Activated CD4-positive, alpha-beta T cell treated with anti-CD3 and anti-CD28 coated beads, Interleukin-2, amount 10 ng/mL, durations not matched to agents 24 days and 14 days (primary cell): Measurements from ENCODE around the gene BCAN. TPM values are rescaled to one million over a fixed set of nuclear protein-coding genes. Genes with fewer than 3 reads are reported as not detected.

Source experiments
- DNase-seq: peaks from one replicate; pipeline ENCODE4 v3.0.0; 2022
- H3K27ac Mint-ChIP-seq: one replicate; pipeline ENCODE4 v1.8.0; 2022; ENCODE audit warnings: mild to moderate bottlenecking, mixed read lengths
- H3K27me3 Mint-ChIP-seq: one replicate; pipeline ENCODE4 v1.8.0; 2022; ENCODE audit warnings: mixed read lengths
- H3K36me3 Mint-ChIP-seq: one replicate; pipeline ENCODE4 v1.8.0; 2022; ENCODE audit warnings: low read depth, mild to moderate bottlenecking, mixed read lengths
- H3K4me1 Mint-ChIP-seq: one replicate; pipeline ENCODE4 v1.8.0; 2021; ENCODE audit warnings: mixed read lengths
- H3K4me3 Mint-ChIP-seq: one replicate; pipeline ENCODE4 v1.8.0; 2022; ENCODE audit warnings: mild to moderate bottlenecking, moderate library complexity, mixed read lengths
- H3K9me3 Mint-ChIP-seq: one replicate; pipeline ENCODE4 v1.8.0; 2021; ENCODE audit warnings: mixed read lengths
- intact Hi-C: fragments of 100-400 bp; cut with micrococcal nuclease; formaldehyde crosslinking; loops from one replicate; pipeline ENCODE4 v1.15.1; 2023
- total RNA-seq: library from RNA; stranded (reverse); gene quantifications from 2 replicates; pipeline ENCODE4 v1.2.3, GENCODE V29; 2022

BCAN gene
- total RNA-seq, 1 donor from 2014 or later, result not detected

DNA sequence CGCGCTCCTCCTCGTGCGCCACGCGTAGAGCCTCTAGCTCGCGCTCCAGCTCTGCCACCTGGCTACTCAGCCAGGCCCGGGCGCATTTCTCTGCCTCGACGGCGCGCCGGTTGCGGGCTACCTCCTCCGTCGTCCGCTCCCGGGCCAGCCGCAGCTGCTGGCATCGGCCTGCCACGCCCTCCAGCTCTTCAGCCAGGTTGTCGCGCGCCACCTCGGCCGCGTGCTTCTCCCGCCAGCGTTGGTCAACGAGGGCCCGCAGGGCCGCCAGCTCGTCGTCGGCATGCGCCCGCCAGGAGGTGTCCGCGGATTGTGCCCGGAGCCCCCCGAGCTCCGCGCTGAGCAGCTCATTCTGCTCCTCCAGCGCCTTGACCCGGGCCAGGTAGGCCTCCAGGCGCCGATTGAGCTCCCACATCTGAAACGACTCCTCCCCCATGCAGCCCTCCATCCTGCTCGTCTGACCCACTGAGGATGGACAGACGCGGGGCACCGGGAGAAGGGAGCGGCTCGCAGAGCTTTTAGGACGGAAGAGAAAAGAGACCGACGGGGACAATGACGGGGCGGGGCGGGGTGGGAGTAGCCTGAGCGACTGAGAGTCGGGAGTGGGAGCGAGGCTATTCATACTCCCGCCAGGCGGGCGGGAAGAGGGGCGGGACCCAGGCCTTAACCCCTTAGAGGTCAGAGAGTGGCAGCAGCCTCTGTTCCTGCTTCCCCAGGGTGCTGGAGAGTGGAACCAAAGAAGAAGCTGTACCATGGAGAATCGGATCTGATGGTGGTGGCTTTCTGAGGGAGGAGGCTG, 35.1 kb downstream of the BCAN start, which contains the start of gene NES:
Gene NES, minus strand, starts transcription at position 588 of the 796 bp plus-strand sequence. Its CDS starts 143 bp downstream, at position 445.
- DNase-seq, result no peak
- Mint-ChIP-seq H3K27ac (peak within 1 kb of the TSS; percentile 6), H3K27me3 (peaks cover 84% of the 10 kb centered on the region), H3K4me1 (peaks cover 13% of the 10 kb centered on the region), H3K4me3 (peak within 1 kb of the TSS; percentile 34), H3K9me3 (no peaks in the 10 kb centered on the region), H3K36me3 (no peaks in the 10 kb centered on the region)
- intact Hi-C loops, result loop anchor here (2.0 to 5.0 kb wide), 2 partner anchors 16 to 245 kb away; no protein-coding TSS in a partner anchor

DNA sequence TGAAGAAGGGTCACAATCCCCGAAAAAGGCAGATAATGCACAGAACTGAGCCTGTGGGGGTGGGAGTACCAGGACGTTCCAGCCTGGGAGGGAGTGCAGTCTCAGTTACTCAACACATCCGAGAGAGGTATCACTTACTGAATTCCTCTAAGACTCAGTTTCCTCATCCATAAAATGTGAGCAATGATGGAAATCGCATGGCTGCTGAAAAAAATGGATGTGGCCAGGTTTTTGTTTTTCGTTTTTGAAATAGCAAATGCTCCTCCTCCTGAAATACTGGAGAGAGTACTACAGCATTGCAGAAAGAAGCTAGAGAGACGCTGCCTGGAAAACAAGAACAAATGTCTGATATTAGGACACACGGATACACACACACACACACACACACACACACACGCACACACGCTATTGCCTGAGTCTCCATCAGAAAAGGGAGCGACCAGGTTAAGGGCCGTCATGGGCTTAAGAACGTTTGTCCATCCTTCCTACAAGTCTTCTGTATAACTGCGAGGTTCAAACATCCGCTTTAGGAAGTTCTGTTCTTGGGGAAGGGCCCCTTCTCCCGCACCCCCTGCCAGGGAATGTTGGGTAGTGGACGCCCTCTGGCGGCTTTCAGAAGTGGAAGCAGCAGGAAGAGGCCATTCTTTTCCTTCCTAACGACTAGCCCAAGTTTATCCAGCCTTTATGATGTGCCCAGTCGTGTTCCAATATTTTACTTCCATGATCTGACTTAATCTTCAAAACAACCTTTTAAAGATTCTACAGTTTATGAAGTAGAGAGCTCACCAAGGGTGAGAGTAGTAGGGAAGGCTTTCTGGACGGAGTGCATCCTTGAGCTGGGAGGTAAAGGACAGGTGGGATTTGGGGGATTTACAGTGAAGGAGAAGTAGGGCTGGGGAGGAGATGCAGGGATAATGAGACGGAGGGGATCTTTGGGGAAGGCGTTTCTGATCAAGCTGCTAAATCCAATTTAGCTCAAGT, 36.0 kb downstream of the BCAN start:
- peak overlapping the region; percentile 6 for H3K27ac Mint-ChIP-seq
- H3K27me3 Mint-ChIP-seq, result peaks cover 80% of the 10 kb centered on the region

DNA sequence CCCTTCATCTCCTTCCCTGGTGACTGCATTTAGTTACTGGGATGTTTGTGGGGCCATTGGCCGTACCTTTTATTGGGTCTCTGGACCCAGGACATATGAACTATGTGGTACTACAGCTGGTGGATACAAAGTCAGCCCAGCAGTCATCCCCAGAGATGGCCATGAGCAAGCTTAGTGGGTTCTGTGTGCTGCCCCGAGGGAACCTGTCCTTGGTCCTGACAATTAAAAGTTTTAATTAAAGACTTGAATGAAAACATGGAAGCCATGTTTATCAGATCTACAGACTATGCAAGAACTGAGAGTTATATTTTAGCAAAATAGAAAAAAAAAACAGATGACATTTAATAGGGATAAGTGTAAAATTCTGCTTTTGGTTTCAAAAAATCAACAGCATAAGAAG, 38.1 kb downstream of the BCAN start:
- DNase-seq, result no peak
- peaks cover 31% of the 10 kb centered on the region for H3K4me1 Mint-ChIP-seq
- peaks cover 68% of the 10 kb centered on the region for H3K27me3 Mint-ChIP-seq
- intact Hi-C loops, result no loop called here
- H3K9me3 Mint-ChIP-seq, result no peaks in the 10 kb centered on the region
- no peak overlapping the region for H3K27ac Mint-ChIP-seq
- no peak overlapping the region for H3K4me3 Mint-ChIP-seq
- H3K36me3 Mint-ChIP-seq, result no peaks in the 10 kb centered on the region

More for the DNA sequence above, 36.0 kb downstream of the BCAN start:
- Mint-ChIP-seq H3K9me3 (no peaks in the 10 kb centered on the region), H3K36me3 (no peaks in the 10 kb centered on the region), H3K4me3 (peak overlapping the region; percentile 31), H3K4me1 (peaks cover 13% of the 10 kb centered on the region)
- intact Hi-C loops, result loop anchor here (1.0 to 5.0 kb wide), 3 partner anchors 17 to 246 kb away; no protein-coding TSS in a partner anchor
- DNase-seq, result peak; percentile 76

DNA sequence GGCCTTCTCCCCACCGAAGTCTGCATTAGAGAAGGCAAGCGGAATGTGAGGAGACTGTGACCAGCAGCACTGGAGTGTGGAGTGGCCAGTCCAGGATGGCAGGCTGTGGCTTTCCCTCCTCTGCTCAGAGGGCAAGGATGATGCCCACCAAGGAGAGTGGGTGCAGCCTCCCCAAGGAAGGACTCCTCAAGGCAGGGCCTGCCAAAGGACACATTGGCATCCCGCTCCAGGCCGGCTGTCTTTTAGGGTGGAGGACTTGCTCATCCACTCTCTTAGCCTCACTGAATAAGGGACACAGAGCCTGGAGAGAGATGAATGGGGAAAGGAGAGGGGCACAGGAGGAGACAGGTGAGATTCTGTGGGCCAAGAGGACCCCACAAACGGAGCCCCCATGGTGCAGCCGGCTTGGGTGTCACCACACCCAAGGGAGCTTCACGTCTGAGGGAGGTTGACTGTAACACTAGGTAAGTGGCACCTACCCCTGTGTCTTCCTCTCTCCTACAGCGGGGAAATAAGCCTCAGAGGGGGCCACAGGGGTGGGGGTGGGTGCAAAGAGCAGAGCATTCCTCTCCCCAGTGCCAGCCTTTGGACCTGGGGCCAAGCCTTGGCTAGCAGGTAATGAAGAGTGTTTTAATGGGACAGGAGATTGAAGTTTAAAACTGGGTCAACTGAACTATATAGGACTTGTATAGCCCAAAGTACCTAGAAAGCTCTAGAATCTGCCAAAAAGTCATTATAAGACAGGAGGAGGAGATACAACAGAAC, 39.5 kb downstream of the BCAN start:
- Mint-ChIP-seq H3K4me1 (peaks cover 31% of the 10 kb centered on the region), H3K4me3 (no peak overlapping the region), H3K27me3 (peaks cover 59% of the 10 kb centered on the region), H3K9me3 (no peaks in the 10 kb centered on the region), H3K27ac (no peak overlapping the region), H3K36me3 (no peaks in the 10 kb centered on the region)
- intact Hi-C loops, result no loop called here
- DNase-seq, result no peak

DNA sequence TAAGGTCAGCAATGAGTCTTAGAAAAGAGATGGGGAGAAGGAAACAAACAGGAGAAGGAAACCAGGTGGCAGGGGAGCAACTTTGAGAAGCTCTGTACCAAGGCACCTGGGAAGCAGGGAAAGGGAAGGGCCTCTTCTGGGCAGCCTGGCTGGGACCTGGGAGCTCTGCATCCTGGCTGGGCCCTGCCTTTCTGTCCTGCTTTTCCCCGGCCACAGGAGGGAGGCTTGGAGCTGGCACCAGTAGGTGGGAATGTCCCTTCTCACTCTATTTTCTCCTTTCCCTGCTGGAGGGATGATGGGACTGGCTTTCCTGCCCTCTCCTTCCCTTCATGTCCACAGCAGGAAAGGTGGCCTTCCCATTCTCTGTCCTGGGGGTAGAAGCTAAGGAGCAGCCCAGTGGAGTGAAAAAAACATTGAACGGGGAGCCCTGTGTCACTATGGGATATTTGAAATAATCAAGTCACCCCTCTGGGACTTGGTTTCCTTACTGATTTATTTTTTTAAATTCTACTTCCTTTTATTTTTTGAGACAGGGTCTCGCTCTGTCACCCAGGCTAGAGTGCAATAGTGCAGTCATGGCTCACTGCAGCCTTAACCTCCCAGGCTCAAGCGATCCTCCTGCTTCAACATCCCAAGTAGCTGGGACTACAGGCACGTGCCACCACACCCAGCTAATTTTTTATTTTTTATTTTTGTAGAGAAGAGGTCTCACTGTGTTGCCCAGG, 40.4 kb downstream of the BCAN start:
- Mint-ChIP-seq H3K27ac (no peak overlapping the region), H3K36me3 (no peaks in the 10 kb centered on the region), H3K9me3 (no peaks in the 10 kb centered on the region), H3K27me3 (peaks cover 58% of the 10 kb centered on the region), H3K4me1 (peaks cover 29% of the 10 kb centered on the region), H3K4me3 (no peak overlapping the region)
- no peak for DNase-seq
- intact Hi-C loops, result no loop called here

DNA sequence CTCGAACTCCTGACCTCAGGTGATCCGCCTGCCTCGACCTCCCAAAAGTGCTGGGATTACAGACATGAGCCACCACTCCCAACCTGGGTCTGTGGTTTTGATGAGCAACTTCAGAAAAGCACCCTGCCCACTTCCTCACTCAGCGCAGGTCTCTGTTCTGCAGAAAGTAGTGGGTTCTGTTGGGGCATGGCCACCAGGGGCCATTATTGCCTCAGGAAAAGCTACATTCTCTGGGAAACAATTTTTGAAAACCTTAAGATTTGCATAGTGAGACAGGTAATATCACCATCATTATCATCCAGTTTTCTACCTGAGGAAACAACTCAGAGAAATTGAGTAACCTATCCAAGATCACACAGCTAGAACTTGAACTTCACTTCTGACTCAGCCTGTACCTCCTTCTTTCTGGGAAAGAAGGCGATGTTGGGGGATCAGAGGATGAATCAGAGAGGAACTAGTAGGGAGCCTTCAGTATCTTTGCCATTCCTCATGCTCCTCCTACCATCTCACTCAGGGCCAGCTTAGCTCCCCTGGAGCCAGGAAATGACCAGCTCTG, 42.4 kb downstream of the BCAN start:
- peak overlapping the region; percentile 50 for H3K27ac Mint-ChIP-seq
- H3K27me3 Mint-ChIP-seq, result peaks cover 51% of the 10 kb centered on the region
- H3K36me3 Mint-ChIP-seq, result no peaks in the 10 kb centered on the region
- DNase-seq, result peak; percentile 81
- intact Hi-C loops, result no loop called here
- peaks cover 19% of the 10 kb centered on the region for H3K4me1 Mint-ChIP-seq
- no peaks in the 10 kb centered on the region for H3K9me3 Mint-ChIP-seq
- peak overlapping the region; percentile 34 for H3K4me3 Mint-ChIP-seq

DNA sequence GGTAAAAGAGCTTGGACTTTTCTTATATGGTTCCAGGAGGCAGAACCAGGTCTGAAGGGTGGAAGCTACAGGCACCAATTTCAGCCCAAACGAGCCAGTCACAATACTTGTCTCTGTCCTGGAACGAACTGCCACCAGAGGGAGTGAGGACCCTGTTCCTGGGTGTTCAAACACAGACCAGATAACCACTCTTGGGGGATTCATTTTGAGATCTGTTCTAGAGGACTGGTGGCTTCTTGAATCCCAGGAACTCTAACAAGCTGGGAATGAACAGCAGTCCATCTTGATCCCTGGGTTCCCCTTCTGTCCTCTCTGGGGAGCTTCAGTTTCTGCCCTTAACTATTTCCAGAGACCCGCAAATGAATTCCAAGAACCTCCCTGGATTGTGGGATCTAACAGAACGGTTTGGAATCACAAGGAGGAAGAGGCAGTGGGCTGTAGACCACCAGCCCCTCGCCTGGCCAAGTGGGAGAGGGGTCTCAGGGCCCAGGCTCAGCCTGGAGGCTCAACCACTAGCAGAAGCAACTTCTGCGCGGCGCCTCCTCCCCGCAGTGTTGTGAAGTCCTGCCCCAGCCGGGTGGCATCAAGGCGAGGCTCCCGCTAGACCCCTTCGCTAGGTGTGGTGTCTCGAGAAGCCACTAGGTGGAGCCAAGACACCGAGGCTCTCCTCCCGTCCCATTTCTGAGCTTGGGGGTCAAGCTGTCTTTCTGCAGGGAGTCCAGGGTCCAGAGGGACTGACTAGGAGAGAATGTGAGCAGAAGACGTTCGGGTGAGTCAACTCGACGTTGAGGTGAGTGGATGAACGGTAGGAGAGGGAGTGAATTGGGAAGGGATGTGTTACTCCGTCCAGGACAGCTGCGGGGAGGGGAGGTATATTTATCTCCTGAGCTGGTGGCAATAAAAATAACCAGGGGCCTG, 47.4 kb downstream of the BCAN start:
- Mint-ChIP-seq H3K27ac (no peak overlapping the region), H3K36me3 (no peaks in the 10 kb centered on the region), H3K4me1 (peaks cover 28% of the 10 kb centered on the region), H3K27me3 (peaks cover 60% of the 10 kb centered on the region), H3K9me3 (no peaks in the 10 kb centered on the region), H3K4me3 (peak overlapping the region; percentile 68)
- intact Hi-C loops, result loop anchor here (1.0 to 2.0 kb wide), 3 partner anchors 17 to 240 kb away; no protein-coding TSS in a partner anchor
- peak; percentile 92 for DNase-seq

DNA sequence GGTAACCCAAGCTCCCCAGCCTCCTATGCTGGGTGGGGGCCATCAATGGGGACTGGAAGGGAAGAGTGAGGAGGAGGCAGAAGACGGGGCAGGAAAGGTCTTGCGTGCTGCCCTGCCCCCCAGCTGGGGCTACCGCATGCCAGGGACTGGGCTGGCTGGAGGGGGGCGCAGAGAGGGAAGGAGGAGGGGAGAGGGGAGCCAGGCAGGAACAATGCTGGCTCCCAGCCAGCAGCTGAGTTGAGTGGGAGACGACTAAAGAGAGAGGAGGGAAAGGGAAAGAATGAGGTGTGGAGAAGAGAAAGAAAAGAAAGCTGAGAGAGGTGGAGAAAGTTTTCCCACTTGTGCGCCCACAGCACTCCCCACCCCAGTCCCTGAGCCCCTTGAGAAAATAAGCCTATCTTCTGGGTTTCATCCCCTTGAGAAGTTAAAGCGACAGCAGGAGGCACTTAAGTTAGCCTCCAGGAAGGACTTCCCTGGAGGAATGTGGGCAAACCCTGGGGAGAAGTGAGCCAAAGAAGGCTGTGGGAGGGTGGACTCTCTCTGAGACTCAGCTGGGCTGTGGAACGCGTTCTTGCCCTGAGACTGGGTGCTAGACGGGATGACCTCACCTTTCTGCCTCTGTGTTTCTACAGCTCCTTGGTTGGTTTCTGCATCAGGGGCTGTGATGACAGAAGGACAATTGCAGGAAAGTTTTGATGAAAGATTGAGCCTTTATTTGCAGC, 48.2 kb downstream of the BCAN start:
- Mint-ChIP-seq H3K9me3 (no peaks in the 10 kb centered on the region), H3K4me1 (peaks cover 22% of the 10 kb centered on the region), H3K36me3 (no peaks in the 10 kb centered on the region), H3K27me3 (peaks cover 62% of the 10 kb centered on the region), H3K27ac (no peak overlapping the region), H3K4me3 (peak overlapping the region; percentile 68)
- intact Hi-C loops, result loop anchor here (1.0 to 2.0 kb wide), 3 partner anchors 16 to 239 kb away; no protein-coding TSS in a partner anchor
- DNase-seq, result no peak

DNA sequence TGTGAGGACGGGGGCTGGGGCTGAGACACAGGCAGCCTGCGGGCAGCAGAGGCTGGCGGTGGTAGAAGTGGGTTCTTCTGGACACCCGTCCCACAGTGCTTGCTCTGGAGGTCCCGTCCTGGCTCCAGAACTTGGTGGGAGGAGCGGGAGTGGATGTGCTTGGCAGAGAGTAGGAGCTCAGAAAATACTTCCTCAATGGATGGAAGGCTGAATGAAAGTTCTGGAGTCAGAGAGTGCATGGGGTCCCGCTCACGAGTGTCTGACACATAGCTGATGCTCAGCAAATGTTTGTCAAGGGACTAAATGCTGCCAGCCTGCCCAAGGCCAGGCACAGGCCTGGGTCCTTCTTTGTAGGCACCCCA, 48.7 kb downstream of the BCAN start:
- Mint-ChIP-seq H3K9me3 (no peaks in the 10 kb centered on the region), H3K4me3 (no peak overlapping the region), H3K27ac (no peak overlapping the region), H3K36me3 (no peaks in the 10 kb centered on the region), H3K27me3 (peaks cover 61% of the 10 kb centered on the region), H3K4me1 (peaks cover 22% of the 10 kb centered on the region)
- intact Hi-C loops, result no loop called here
- DNase-seq, result no peak

DNA sequence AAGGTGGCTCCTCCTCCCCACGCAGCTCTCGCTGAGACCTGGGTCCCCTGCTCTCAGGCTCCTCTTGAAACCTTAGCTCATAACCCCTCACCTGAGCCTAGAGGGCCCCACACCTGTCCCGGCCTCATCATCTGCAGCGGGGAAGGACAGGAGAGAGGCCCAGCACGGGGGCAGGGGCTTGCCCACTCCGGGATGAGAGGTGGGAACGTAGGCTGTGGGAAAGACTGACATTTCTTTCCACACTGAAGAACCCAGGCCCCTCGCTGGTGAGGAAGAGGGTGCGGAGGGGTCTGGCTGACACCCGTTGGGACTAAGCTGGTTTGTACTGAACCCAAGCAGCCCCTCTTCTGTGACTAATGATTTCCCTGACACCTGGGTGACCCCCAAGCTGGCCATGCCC, 49.3 kb downstream of the BCAN start:
- H3K27ac Mint-ChIP-seq, result no peak overlapping the region
- intact Hi-C loops, result no loop called here
- H3K36me3 Mint-ChIP-seq, result no peaks in the 10 kb centered on the region
- H3K4me3 Mint-ChIP-seq, result no peak overlapping the region
- no peaks in the 10 kb centered on the region for H3K9me3 Mint-ChIP-seq
- H3K27me3 Mint-ChIP-seq, result peaks cover 60% of the 10 kb centered on the region
- peaks cover 22% of the 10 kb centered on the region for H3K4me1 Mint-ChIP-seq
- no peak for DNase-seq

DNA sequence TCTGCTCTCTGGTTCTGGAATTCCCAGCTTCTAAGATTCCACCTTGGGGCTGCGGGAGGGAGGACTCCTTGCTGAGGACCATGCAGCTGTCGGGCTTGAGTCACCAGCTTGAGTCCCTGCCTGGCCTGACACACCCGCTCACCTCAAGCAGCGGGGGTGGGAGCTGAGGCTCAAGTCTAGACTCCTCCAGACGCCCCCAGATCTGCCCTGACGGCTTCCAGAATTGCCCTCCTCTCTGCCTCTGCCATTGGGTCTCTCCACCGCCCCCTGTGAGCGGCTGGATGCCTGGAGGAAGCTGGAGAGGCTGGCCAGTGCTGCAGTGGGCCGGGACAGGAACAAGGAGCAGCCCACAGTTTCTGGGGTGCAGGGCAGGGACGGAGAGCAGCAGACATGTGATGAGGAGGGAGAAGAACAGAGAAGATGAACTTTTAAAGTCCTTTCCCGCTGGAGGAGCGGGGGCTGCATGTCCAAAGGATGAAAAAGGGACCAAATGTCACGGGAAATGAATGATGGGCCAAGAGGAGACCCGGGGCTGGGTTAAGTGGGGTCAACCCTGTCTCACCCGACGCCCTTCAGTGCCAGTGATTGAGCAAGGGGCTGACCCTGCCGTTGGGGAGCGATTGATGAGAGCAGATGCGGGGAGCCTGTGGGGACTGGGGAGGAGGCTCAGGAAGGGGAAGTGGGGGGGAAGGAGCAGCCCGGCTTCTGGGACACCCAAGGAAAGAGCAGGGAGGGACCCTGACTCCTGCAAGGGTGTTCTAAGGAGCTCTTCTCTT, 49.9 kb downstream of the BCAN start:
- DNase-seq, result no peak
- Mint-ChIP-seq H3K27me3 (peaks cover 65% of the 10 kb centered on the region), H3K4me3 (no peak overlapping the region), H3K4me1 (peaks cover 22% of the 10 kb centered on the region), H3K36me3 (no peaks in the 10 kb centered on the region), H3K9me3 (no peaks in the 10 kb centered on the region), H3K27ac (peak overlapping the region; percentile 40)
- intact Hi-C loops, result no loop called here
